Adipocyte (in vitro differentiated cells): ENCODE measurements around the gene TMEM187.

ENCODE experiments used
- DNase-seq: peaks from one replicate; pipeline ENCODE4 v3.0.0-alpha.2; 2015; ENCODE audit warnings: low read depth
- H3K27me3 ChIP-seq: replicated peaks from 2 replicates; pipeline ENCODE4 v1.7.0; 2013; ENCODE audit warnings: mild to moderate bottlenecking, low read length, moderate library complexity; ENCODE audit not compliant: control insufficient read depth, insufficient read depth
- H3K36me3 ChIP-seq: 2 replicates; pipeline ENCODE4 v1.7.0; 2013; ENCODE audit warnings: low read length, mild to moderate bottlenecking, moderate library complexity; ENCODE audit not compliant: control insufficient read depth, insufficient read depth, severe bottlenecking
- H3K4me1 ChIP-seq: 2 replicates; pipeline ENCODE4 v1.7.0; 2013; ENCODE audit warnings: mild to moderate bottlenecking, low read length, moderate library complexity; ENCODE audit not compliant: control insufficient read depth, insufficient read depth
- H3K4me3 ChIP-seq: 2 replicates; pipeline ENCODE4 v1.7.0; 2013; ENCODE audit warnings: mild to moderate bottlenecking, low read length, moderate library complexity
- H3K9ac ChIP-seq: 2 replicates; pipeline ENCODE4 v1.7.0; 2013; ENCODE audit warnings: mild to moderate bottlenecking, low read length, moderate library complexity
- H3K9me3 ChIP-seq: 2 replicates; pipeline ENCODE4 v1.7.0; 2013; ENCODE audit warnings: mild to moderate bottlenecking, low read length, moderate library complexity; ENCODE audit not compliant: control insufficient read depth

TMEM187 gene

GRCh38 chrX:153928846-153929245 lies 43.7 kb upstream of the TMEM187 start:
- Histone ChIP-seq H3K9me3 (no peaks in the 10 kb centered on the region), H3K4me3 (peak overlapping the region; percentile 66), H3K36me3 (peaks cover 31% of the 10 kb centered on the region), H3K9ac (no peak overlapping the region), H3K27me3 (no peaks in the 10 kb centered on the region), H3K4me1 (peaks cover 33% of the 10 kb centered on the region)
- DNase-seq: no peak

GRCh38 chrX:153929576-153929975 lies 43.0 kb upstream of the TMEM187 start:
- Histone ChIP-seq H3K9me3 (no peaks in the 10 kb centered on the region), H3K36me3 (peaks cover 31% of the 10 kb centered on the region), H3K4me1 (peaks cover 28% of the 10 kb centered on the region), H3K9ac (peak overlapping the region; percentile 32), H3K4me3 (no peak overlapping the region), H3K27me3 (no peaks in the 10 kb centered on the region)
- DNase-seq: no peak

DNA sequence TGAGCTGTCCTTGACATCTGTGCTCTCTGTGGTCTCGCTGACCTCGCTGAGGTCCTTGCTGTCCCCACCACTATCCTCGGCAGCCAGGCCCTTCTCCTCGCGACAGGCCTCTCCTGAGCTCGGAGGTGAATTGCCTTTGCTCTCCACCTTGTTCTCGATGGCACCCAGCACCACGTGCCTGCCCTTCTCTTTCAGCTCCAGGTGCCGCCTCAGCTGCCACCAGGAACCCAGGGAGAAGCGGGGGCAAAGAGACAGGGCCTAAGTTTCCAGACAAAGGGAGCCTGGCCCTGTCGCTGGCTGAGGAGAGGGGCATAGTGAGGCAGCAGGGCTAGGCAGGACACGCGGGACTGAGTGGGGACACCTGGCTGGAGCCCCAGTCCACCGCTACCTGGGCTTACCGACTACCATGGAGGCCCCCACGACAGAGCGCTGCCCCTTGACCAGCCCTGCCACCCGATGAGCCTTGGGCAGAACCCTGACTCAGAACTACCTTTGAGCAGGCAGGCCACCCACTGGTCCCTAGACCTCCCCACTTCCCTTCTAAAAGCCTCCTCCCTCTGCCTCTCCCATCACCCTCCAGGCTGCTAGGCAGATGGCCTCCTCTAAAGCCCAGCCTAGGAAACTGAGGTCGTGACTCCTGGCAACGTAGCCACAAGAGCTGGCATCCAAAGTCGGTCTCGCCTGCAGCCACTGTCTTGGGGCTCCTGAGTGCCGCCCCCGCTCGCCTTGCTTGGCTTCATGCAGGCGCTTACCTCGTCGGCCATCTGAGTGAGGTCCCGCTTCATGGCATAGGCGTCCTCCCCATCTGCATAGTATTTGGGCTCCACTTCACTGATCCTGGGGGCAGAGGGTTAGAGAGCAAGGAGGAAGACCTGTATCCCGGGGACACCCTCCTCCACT lies 42.3 kb upstream of the TMEM187 start:
- Histone ChIP-seq H3K9me3 (no peaks in the 10 kb centered on the region), H3K4me1 (peaks cover 26% of the 10 kb centered on the region), H3K36me3 (peaks cover 31% of the 10 kb centered on the region), H3K4me3 (no peak overlapping the region), H3K27me3 (no peaks in the 10 kb centered on the region), H3K9ac (no peak overlapping the region)
- DNase-seq: no peak

DNA sequence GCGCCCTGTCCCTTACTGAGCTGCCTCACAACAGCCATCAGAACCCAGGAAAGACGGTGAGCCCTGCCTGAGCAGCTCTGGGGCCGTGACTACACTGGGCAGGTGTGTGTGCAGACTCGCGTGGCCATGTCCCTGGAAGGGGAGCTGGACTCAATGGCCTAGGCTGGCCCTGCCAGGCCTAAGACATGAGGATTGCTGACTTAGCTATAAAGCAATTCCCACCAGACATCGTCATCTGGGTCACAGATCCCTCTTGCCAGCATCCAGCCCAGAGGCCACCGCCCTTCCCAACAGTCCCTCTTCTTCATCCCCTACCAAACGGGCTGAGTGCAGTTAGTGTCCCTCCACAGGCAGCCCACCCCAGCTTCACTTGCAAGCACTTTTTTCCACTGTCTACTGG lies 41.4 kb upstream of the TMEM187 start:
- peaks cover 26% of the 10 kb centered on the region for H3K4me1 ChIP-seq
- no peaks in the 10 kb centered on the region for H3K27me3 ChIP-seq
- no peak for DNase-seq
- H3K36me3 ChIP-seq: peaks cover 31% of the 10 kb centered on the region
- H3K9ac ChIP-seq: peak overlapping the region; percentile 18
- H3K4me3 ChIP-seq: no peak overlapping the region
- H3K9me3 ChIP-seq: no peaks in the 10 kb centered on the region

GRCh38 chrX:153931748-153932147 lies 40.8 kb upstream of the TMEM187 start:
- Histone ChIP-seq H3K4me3 (no peak overlapping the region), H3K4me1 (peaks cover 23% of the 10 kb centered on the region), H3K36me3 (peaks cover 31% of the 10 kb centered on the region), H3K27me3 (no peaks in the 10 kb centered on the region), H3K9me3 (no peaks in the 10 kb centered on the region), H3K9ac (peak overlapping the region; percentile 18)
- DNase-seq: no peak

GRCh38 chrX:153932220-153932915 lies 40.2 kb upstream of the TMEM187 start:
- peaks cover 31% of the 10 kb centered on the region for H3K36me3 ChIP-seq
- DNase-seq: no peak
- no peak overlapping the region for H3K9ac ChIP-seq
- no peaks in the 10 kb centered on the region for H3K9me3 ChIP-seq
- peaks cover 18% of the 10 kb centered on the region for H3K4me1 ChIP-seq
- no peak overlapping the region for H3K4me3 ChIP-seq
- no peaks in the 10 kb centered on the region for H3K27me3 ChIP-seq

GRCh38 chrX:153933748-153934147 lies 38.8 kb upstream of the TMEM187 start:
- Histone ChIP-seq H3K9ac (peak overlapping the region; percentile 95), H3K4me3 (peak overlapping the region; percentile 93), H3K36me3 (peaks cover 31% of the 10 kb centered on the region), H3K9me3 (no peaks in the 10 kb centered on the region), H3K4me1 (peaks cover 14% of the 10 kb centered on the region), H3K27me3 (no peaks in the 10 kb centered on the region)
- DNase-seq: peak; percentile 26

DNA sequence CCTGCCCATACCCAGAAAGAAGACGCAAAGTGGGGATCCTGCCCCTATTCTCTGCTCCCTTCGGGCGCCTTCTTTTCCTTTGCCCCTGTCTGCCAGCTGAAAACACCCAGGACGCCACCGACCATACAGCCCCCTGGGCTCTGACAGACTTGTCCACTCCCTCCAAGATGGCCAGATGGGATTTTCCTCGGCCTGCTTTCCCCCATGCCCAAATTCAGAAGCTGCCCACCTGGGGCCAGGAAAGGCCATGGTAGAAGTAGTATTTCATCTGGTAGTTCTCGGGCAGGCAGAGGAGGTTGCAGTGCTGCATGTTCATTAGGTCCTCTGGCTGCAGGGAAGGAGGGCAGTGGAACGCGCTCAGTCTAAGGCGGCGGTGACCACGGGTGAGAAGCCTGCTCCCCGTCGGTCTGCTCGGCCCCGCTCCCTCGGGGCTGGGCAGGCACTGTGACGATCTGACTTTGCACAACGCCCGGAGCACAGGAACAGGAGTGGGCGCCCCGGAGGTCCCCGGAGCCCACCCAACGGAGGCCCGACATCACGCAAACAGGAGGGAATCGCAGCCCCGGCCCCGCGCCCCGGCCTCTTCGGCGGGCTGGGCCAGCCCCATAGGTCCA lies 38.3 kb upstream of the TMEM187 start:
- H3K4me1 ChIP-seq: peaks cover 11% of the 10 kb centered on the region
- H3K36me3 ChIP-seq: peaks cover 31% of the 10 kb centered on the region
- H3K4me3 ChIP-seq: peak overlapping the region; percentile 93
- H3K27me3 ChIP-seq: no peaks in the 10 kb centered on the region
- H3K9me3 ChIP-seq: no peaks in the 10 kb centered on the region
- H3K9ac ChIP-seq: peak overlapping the region; percentile 95
- DNase-seq: no peak

GRCh38 chrX:153934762-153935325 lies 37.7 kb upstream of the TMEM187 start, which contains the start of gene NAA10:
Gene NAA10, minus strand, starts transcription at chrX:153935037. Its CDS starts 133 bp downstream, at chrX:153934904.
- Histone ChIP-seq H3K27me3 (peaks cover 4% of the 10 kb centered on the region), H3K4me1 (peaks cover 9% of the 10 kb centered on the region), H3K4me3 (peak within 1 kb of the TSS; percentile 93), H3K9ac (peak within 1 kb of the TSS; percentile 95), H3K9me3 (no peaks in the 10 kb centered on the region), H3K36me3 (peaks cover 25% of the 10 kb centered on the region)
- peak; percentile 87 for DNase-seq

GRCh38 chrX:153935326-153935851 lies 37.2 kb upstream of the TMEM187 start:
- H3K9ac ChIP-seq: peak overlapping the region; percentile 34
- H3K9me3 ChIP-seq: no peaks in the 10 kb centered on the region
- peaks cover 20% of the 10 kb centered on the region for H3K36me3 ChIP-seq
- H3K4me3 ChIP-seq: peak overlapping the region; percentile 54
- no peak for DNase-seq
- H3K4me1 ChIP-seq: peaks cover 9% of the 10 kb centered on the region
- H3K27me3 ChIP-seq: peaks cover 5% of the 10 kb centered on the region
